ENCODE data around the gene MNAT1. TPM values are rescaled to one million over a fixed set of nuclear protein-coding genes. Genes with fewer than 3 reads are reported as not detected.

The MNAT1 gene
- total and polyA plus RNA-seq, 10 donors = 11.9 to 34.3 (median 22.0) TPM

- TF ChIP-seq CTCF (IDR thresholded peaks at IDR 0.05 in 8 of 11, conservative IDR thresholded peaks at IDR 0.05 in 3 of 11) (no peak), POLR2AphosphoS5 (IDR thresholded peaks at IDR 0.05) (peak; percentile 89 to 92 (median 91))
- Histone ChIP-seq H3K27ac (peak within 1 kb of the TSS; percentile 76 to 91 (median 88)), H3K4me3 (peak within 1 kb of the TSS; percentile 65 to 94 (median 83)), H3K4me1 (peaks cover 15 to 80% (median 44%) of the 10 kb centered on the region in 6 donors), H3K9me3 (no peaks in the 10 kb centered on the region), H3K36me3 (peaks cover 0 to 22% (median 5%) of the 10 kb centered on the region in 6 donors), H3K27me3 (replicated peaks in 1 of 7) (no peaks in the 10 kb centered on the region)
- WGBS, 5 donors = 0 to 2% (median 1%) methylated on average over 23 to 59 of the region's 59 CpGs
- peak; percentile 95 for DNase-seq
- intact Hi-C loops (cut with DNase I; ENCODE audit: low total_unique reads) = no loop called here
Observed at GRCh38 chr14:60980811-60981632, 246.5 kb downstream of the MNAT1 start, which contains the start of the genes SLC38A6 and TRMT5. TSS of gene SLC38A6 (plus strand) at chr14:60981245. CDS start at chr14:60981278, 33 bp downstream. TSS of gene TRMT5 (minus strand) at chr14:60981079. CDS start at chr14:60980973, 106 bp downstream.

GRCh38 chr14:60981633-60982455, 247.3 kb downstream of the MNAT1 start:
- WGBS, 5 donors = 9 to 13% (median 10%) methylated on average over 12 of the region's 12 CpGs
- H3K4me1 ChIP-seq = peaks cover 15 to 82% (median 44%) of the 10 kb centered on the region in 6 donors
- H3K27me3 ChIP-seq (replicated peaks in 1 of 7) = no peaks in the 10 kb centered on the region
- intact Hi-C loops (cut with DNase I; ENCODE audit: low total_unique reads) = no loop called here
- no peaks in the 10 kb centered on the region for H3K9me3 ChIP-seq
- no peak for DNase-seq
- H3K4me3 ChIP-seq = peak overlapping the region; percentile 65 to 94 (median 83)
- H3K36me3 ChIP-seq = peaks cover 0 to 23% (median 5%) of the 10 kb centered on the region in 6 donors
- H3K27ac ChIP-seq = peak overlapping the region; percentile 76 to 91 (median 88)
- no peak for TF ChIP-seq CTCF (IDR thresholded peaks at IDR 0.05 in 8 of 11, conservative IDR thresholded peaks at IDR 0.05 in 3 of 11)
- no peak for TF ChIP-seq POLR2AphosphoS5 (IDR thresholded peaks at IDR 0.05)
- TF ChIP-seq POLR2A (IDR thresholded peaks at IDR 0.05) = no peak

GRCh38 chr14:60984196-60984595, 249.6 kb downstream of the MNAT1 start:
- Histone ChIP-seq H3K4me1 (peaks cover 15 to 61% (median 33%) of the 10 kb centered on the region in 6 donors), H3K27me3 (replicated peaks in 1 of 7) (no peaks in the 10 kb centered on the region), H3K27ac (peak overlapping the region in 3 of 8 donors; percentile 22 to 34 (median 31)), H3K9me3 (no peaks in the 10 kb centered on the region), H3K4me3 (no peak overlapping the region), H3K36me3 (peaks cover 0 to 46% (median 10%) of the 10 kb centered on the region in 6 donors)
- WGBS, 5 donors = 84 to 95% (median 89%) methylated on average over 1 of the region's 1 CpG
- intact Hi-C loops (cut with DNase I; ENCODE audit: low total_unique reads) = no loop called here
- no peak for DNase-seq
- TF ChIP-seq POLR2A (IDR thresholded peaks at IDR 0.05) (no peak), CTCF (IDR thresholded peaks at IDR 0.05 in 8 of 11, conservative IDR thresholded peaks at IDR 0.05 in 3 of 11) (no peak), POLR2AphosphoS5 (IDR thresholded peaks at IDR 0.05) (no peak)

All from spleen (tissue), 11 donors.